Measurements from ENCODE around the gene XPR1. TPM values are rescaled to one million over a fixed set of nuclear protein-coding genes. Genes with fewer than 3 reads are reported as not detected.

The XPR1 gene
- total and polyA plus RNA-seq, 2 of the 8 experiments (the other 6 are each of a cell fraction or from before 2014, with no cell fraction given): 28.6 to 43.9 TPM

DNA sequence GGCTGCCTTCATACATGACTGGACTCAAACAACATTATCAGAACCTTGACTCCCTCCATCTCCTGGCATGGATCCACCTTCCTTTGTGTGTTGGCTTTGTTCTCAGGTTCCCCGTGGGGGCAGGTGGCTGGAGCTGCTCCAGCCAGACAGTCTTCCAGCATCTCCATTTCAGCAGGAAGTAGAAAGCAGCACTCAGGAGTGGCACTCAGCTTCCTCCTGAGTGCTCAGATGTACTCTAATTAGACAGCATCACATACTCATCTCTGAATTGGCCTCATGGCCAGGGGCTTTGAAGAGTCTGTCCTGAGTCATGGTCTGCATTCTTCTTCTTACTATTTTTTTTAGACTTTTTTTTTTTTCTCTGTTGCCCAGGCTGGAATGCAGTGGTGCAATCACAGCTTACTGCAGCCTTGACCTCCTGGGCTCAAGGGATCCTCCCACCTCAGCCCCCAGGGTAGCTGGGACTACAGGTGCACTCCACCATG is 45.1 kb upstream of the XPR1 start:
- 87% methylated on average over 1 of the region's 1 CpG; no CpG with 5 or more reads in 1 of the 2 experiments for WGBS, 2 experiments (ENCODE audit: extremely low coverage in 1 of 2, insufficient coverage in 1 of 2, insufficient read length in 1 of 2, insufficient replicate concordance in 2 of 2, low coverage in 1 of 2, low lambda C conversion rate in 2 of 2, missing lambda C conversion rate in 1 of 2)
- Histone ChIP-seq H2AFZ (ENCODE audit: low read length) (no peak overlapping the region), H3K9ac (replicated peaks in 1 of 4; ENCODE audit: extremely low read depth in 1 of 4, low read depth in 3 of 4, low read length in 3 of 4) (no peak overlapping the region), H4K8ac (ENCODE audit: extremely low read depth, insufficient read depth, low read length) (no peak overlapping the region), H3K9me3 (ENCODE audit: insufficient read depth in 2 of 2, low read depth in 1 of 2, low read length in 1 of 2) (no peaks in the 10 kb centered on the region), H3K4ac (replicated peaks; ENCODE audit: insufficient read length, low read depth, low read length) (no peak overlapping the region), H3K79me1 (ENCODE audit: low read depth, low read length) (no peaks in the 10 kb centered on the region), H3K14ac (ENCODE audit: insufficient read length) (no peak overlapping the region), H3K56ac (replicated peaks; ENCODE audit: insufficient read length, low read depth, low read length) (no peak overlapping the region), H2BK5ac (ENCODE audit: low read depth, low read length) (no peak overlapping the region), H3K4me1 (replicated peaks in 1 of 4; ENCODE audit: control insufficient read depth in 3 of 4, insufficient read depth in 4 of 4, low read length in 3 of 4) (no peaks in the 10 kb centered on the region), H3K4me3 (ENCODE audit: extremely low read depth in 1 of 4, insufficient read depth in 2 of 4, low read depth in 3 of 4, low read length in 4 of 4) (no peak overlapping the region), H3K27ac (ENCODE audit: low read depth, low read length) (no peak overlapping the region), H4K91ac (replicated peaks; ENCODE audit: insufficient read length, low read length) (no peak overlapping the region), H3K18ac (ENCODE audit: extremely low read depth, low read length) (no peak overlapping the region), H3K4me2 (ENCODE audit: insufficient read depth in 1 of 2, low read depth in 2 of 2, low read length in 2 of 2) (no peak overlapping the region), H3K23ac (ENCODE audit: insufficient read length) (no peak overlapping the region), H2BK12ac (ENCODE audit: low read depth, low read length) (no peak overlapping the region), H4K5ac (ENCODE audit: insufficient read length, low read depth, low read length) (no peak overlapping the region), H3K79me2 (ENCODE audit: control insufficient read depth in 1 of 2, insufficient read depth in 2 of 2, low read length in 2 of 2) (no peaks in the 10 kb centered on the region), H3K36me3 (ENCODE audit: control insufficient read depth in 2 of 4, insufficient read depth in 4 of 4, low read length in 3 of 4) (no peaks in the 10 kb centered on the region), H3K23me2 (ENCODE audit: low read depth, low read length) (no peaks in the 10 kb centered on the region), H4K20me1 (replicated peaks in 1 of 2; ENCODE audit: control insufficient read depth in 1 of 2, insufficient read depth in 2 of 2, low read length in 2 of 2) (no peaks in the 10 kb centered on the region), H2AK5ac (ENCODE audit: low read depth, low read length) (no peak overlapping the region), H2BK20ac (ENCODE audit: low read length) (no peak overlapping the region), H2BK15ac (ENCODE audit: low read length) (no peak overlapping the region), H2BK120ac (replicated peaks; ENCODE audit: low read depth, low read length) (no peak overlapping the region), H3K27me3 (replicated peaks in 1 of 4; ENCODE audit: control insufficient read depth in 3 of 4, extremely low read depth in 1 of 4, insufficient read depth in 3 of 4, low read length in 3 of 4) (no peaks in the 10 kb centered on the region)
- no peak for DNase-seq (ENCODE audit: low read depth in 1 of 2, low spot score in 2 of 2)
- POLR2A ChIA-PET (ENCODE audit: partially characterized antibody): interaction anchor here (0.8 kb wide), 1 partner anchor 96 kb away, joined by 3 read pairs; no protein-coding TSS in a partner anchor
- FAIRE-seq: no peak
- CTCF ChIA-PET (ENCODE audit: partially characterized antibody): interaction anchor here (1.2 kb wide), 1 partner anchor 37 kb away, joined by 3 read pairs; no protein-coding TSS in a partner anchor
- TF ChIP-seq CEBPB (IDR thresholded peaks at IDR 0.05; ENCODE audit: low read depth, low read length) (no peak), PHF8 (conservative IDR thresholded peaks at IDR 0.05; ENCODE audit: low read depth, low read length) (no peak)

All from H1 (cell line).